AG20443 (cell line): ENCODE data around the gene AR.

Experiments used
- DNase-seq: peaks from one replicate; pipeline ENCODE4 v3.0.0; 2012; ENCODE audit warnings: low spot score, mixed read lengths

AR gene

DNA sequence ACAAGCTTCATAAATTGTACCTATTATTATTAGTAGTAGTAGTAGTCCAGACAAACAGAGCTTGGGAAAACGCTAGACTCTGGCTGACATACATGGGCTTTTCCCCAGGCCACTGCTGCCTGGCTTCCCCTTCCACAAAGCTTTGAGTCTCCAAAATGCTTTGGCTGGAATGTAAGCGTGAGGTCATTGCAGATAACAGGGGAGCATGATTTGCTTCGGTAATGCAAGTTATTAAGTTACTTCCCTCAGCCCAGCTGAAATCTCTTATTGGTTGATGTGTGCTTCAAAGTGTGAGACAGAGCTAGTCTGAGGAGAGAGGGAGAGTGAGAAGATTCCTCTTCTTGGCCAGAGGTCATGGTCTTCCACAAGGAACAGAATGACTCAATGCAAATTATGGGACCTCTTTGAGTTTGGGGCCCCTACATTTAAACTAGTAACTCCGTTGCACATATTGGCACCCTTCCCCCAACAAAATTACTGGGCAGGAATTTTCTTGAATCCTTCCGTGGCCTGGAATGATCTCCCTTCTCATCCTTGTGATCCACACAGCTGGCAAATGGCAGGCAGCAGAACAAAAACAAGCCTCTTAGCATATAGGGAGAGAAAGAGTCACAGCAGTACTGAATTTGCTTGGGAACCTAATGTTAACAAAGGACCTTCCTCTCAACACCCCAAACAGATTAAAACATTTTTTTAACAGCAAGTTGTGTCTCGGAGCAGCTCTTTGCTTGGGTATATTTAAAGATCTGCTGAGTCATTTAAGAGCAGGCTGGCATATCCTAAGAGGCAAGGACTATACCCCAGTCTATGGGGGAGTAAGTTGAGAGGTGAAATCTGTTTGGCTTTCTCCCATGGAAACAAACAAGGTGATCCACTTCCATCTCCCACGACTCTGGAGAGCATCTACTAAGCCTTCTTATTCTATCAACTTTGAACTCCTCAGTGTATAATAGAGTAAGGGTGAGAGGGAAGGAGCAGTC lies 19.9 kb downstream of the AR start:
- no peak for DNase-seq

DNA sequence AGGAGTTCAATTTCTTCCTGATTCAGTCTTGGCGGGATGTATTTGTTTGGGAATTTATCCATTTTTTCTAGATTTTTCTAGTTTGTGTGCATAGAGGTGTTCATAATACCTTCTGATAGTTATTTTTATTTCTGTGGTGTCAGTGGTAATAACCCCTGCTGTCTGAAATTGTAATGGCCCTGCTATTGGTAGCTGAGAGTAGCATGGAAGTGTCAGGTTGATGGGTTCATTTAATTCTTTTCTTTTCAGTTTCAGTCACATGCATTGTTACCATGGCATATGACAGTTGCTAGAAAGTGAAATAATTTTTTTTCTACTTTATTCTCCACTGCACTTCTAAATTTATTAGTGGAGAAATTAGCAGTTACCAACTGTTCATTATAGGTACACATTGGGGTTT lies 20.7 kb downstream of the AR start:
- no peak for DNase-seq

DNA sequence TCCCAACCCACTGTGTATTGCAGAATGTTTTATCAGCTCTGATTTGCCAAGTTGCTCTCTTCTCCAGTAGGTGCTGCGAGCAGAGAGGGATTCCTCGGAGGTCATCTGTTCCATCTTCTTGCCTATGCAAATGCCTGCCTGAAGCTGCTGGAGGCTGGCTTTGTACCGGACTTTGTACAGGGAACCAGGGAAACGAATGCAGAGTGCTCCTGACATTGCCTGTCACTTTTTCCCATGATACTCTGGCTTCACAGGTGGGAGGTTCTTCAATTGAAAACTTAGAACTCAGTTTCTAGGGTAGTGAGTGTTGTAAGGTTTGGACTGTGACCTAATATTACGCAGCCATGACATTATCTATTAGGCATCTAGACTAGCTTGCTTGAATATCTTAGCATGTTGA lies 24.9 kb downstream of the AR start:
- DNase-seq = no peak

DNA sequence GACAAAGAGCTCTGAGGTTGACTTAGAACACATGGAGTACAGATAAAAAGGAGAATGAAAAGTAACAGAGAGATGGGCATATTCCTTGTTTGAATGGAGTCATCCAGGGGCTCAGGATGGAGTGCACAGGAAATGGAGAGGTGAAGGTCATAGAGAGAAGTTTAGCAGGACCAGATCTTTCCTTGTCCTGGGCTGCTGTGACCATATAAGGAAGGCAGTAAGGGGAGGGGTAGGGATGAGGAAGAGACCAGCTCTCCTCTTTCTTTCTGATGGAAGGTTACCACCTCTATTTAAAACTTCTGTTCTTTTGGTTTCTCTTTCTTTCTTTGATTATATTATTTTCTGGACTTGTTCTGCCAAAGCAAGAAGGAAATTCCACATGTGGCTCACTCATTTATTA lies 27.0 kb downstream of the AR start:
- no peak for DNase-seq

DNA sequence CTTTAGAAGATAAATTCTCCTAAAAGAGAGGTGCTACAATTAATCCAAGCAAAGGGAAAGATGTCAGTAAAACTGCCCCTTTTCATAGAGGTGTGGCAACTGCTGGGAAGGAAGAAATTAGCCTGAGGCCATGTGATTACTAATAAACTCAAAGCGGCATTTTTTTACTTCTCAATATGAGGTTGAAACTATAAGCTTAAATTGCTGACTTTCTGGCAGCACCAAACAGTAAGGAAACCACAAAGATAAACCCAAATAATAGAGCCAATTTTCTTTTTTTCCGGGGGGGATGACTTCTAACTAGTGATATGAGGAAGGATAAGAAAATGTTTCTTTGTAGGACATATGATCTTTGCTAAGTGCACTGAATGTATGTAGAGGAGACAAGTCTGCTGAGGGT lies 30.9 kb downstream of the AR start:
- no peak for DNase-seq

DNA sequence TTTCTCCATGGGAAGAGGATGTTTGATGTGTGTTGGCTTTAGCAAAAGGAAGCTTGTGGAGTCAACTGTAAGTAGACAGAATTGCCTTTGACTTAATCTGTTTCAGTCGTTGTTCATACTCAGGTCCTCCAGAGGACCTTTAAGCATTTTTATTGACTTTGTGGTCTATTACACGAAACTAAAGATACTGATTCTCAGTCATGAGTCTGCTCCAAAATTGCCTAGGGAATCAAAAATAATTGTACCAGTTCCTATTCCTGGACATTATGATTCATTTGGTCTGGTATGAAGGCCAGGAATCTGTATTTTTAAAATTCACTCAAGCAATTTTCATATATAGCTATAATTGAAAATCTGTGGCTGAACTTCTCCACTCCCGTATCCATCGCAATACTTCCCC lies 38.6 kb downstream of the AR start:
- DNase-seq = no peak

DNA sequence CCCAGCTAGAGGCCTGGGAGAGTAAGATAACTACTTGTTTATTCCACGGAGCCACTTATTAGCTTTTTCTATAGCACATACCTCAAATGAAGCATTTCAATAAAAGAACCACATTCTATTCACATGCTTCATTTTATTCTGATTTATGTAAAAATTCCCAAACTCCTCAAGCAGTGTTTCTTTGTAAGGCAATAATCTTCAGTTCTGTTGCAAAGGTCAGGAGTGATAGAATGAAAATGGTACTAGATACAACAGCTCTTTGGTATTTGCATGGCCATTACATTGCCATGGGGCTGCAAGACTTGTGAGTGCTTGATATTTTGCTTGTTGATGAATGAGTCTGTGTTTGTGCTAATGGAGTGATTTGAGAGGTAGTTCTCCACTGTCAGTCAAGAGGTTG lies 39.4 kb downstream of the AR start:
- DNase-seq = no peak

DNA sequence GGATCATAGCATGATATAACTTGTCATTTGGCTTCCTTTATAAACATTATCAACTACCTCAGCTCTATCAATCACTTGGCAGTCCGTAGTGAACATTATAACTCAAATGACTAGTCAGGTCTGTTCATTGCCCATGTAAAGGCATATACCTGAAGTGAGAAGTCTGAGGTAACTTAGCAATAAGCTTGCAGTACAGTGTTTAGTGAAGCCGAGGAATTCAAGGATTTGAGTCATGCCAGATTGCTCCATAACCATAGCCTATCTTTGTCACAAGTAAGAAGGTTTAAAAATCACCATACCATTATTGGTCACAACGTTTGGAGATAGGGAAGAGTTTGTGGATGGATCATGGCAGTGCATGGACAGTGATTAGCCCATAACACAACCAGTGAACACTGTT lies 41.6 kb downstream of the AR start:
- DNase-seq = no peak

DNA sequence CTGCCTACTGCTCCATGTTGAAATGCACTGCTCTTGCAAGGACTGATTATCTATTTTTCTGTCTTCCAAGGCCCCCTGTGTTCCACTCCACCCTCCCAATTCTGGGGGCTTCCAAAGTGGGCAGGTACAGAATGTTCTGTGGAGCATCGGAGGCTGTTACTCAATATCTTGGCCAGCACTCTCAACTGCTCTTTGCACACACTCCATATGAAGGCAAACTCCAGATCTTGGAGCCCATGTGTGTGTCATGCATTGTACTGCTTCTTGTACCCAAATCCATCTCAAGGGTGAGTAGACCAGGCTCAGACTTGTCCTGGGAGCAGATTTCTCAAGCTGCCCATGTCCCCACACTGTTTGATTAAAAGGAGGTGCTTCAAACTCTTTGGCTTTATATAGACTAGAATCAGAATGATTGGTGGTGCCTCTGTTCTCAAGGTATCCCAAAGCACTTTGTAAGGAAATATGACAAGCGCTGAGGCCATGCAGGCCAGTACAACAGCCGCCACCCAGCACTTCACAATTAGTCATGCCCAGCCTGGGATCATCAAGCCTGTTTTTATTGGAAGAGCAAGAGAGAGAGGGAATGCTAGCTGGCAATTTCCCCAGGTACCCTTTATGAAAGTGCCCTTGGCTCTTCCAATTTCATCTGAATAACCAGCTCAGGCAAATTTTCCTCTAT lies 44.3 kb downstream of the AR start:
- peak; percentile 7 for DNase-seq

DNA sequence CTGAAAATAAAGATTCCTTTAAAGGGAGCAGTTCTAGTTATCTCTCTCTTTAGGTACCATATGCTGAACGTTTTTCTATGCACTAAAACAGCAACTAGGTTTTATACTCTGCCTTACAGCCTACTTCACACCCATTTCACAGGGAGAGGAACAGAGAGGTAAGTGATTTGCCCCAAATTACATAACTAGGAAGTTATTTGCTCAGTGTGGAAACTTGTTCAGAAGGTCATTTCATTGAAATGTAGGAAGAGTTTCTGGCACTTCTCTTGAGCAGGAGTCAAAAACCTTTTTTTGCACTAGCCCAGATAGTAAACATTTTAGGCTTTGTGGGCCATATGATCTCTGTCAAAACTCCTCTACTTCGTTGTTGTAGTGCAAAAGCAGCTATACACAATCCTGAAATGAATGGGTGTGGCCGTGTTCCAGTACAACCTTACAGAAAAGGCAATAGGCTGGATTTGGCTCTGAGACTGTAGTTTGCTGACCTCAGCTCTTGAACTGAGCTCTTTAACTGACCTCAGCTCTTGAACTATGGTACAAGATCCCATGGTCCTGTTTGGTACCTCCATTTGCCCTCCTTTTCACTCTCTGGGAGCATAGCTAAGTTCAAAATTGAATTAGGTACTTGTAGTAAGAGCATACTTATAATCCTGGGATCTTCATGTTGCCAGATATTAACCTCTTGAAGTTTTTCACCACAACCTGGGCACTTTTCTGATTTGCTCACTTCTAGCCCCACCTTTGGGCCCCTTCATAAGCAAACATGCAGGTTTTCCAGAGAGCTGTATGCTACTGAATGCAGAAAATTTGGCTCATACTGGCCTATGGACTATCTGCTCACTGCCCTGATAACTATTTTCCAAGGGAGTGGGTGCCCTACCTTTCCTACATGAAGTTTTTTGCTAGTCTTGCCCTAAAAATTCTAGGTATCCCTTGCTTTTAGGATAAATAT lies 53.3 kb downstream of the AR start:
- no peak for DNase-seq

DNA sequence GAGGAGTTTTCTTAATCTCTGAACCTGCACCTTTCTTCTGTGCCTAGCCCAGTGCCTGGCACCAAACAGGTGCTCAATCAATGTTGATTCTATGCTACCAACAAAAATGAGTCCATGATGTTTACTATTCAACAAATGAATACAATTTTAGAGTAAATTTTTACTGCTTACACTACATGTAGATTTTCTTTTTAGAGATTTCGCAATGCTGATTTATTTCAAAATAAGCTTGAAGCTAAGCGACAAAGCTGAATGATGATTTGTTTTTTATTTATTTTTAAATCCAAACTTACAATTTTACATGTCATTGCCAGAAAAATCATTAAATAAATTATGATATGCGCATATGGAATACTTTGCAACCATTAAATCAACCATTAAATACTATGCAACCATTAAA lies 55.7 kb downstream of the AR start:
- no peak for DNase-seq

DNA sequence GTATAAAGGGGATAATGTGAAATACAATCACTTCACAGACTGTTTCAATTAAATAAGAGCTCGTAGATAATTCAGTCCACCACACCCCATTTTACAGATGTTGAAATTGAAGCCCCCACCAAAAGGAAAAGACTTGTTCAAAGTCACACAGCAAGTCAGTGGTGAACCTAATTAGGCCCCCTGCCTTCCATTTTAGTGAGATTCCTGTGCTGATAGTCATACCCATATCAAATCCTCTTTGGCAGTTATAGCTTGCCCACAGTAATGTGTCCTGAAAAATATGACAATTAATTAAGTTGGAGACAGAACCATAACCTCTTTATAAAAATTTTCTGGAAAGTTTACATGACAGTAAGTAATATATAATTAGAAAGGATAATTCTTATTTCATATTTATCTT lies 58.0 kb downstream of the AR start:
- no peak for DNase-seq

DNA sequence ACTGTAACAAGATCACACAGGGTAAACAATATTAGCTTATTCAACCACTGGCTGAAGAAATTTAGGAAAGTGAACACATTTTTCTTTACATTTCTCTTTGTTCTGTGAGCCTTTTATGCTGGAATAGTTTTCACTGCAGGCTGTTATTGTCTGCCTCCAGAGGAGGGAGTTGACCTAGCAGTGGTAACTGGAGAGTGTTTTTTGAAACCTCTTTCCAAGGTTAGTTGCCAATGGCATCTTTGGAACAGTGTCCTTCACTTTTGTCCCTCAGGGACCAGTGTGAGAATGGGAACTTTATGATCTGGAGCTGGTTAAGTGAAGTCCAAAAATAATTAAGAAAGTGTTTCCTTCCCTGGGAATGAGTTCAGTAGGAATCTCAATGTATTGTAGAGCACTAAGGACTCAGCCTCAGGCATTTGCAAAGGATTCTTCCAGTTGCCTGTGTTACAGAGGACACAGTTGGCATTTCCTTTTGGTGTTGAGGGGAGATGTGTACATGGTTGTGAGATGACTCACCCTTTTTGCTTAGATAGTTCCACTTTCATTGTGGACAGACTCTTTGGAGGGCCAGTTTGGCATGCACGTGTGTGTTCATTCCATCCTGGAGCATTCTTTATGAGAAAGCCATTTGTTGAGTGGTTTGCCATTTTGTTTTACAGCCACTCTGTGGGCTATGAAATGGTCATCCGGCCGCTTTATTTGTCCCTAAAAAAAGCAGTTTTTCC lies 61.3 kb downstream of the AR start:
- peak; percentile 67 for DNase-seq

DNA sequence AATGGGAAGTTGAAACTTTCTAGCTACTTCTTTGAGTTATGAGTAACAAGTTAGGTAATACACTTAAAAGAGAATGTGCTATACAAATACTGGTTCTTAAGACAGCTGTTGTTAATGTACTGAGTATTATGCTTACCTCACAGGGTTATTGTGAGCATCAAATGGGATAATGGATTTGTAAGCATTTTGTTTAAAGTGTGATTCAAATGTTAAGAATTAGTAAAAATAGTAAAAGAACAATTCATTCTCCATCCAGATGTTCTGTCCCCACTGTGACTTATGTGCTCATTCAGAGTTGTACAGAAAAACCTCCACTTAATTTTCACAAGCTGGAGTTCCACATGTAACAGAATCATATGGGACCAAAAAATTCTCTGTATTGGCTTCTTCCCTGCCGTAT lies 63.6 kb downstream of the AR start:
- no peak for DNase-seq

DNA sequence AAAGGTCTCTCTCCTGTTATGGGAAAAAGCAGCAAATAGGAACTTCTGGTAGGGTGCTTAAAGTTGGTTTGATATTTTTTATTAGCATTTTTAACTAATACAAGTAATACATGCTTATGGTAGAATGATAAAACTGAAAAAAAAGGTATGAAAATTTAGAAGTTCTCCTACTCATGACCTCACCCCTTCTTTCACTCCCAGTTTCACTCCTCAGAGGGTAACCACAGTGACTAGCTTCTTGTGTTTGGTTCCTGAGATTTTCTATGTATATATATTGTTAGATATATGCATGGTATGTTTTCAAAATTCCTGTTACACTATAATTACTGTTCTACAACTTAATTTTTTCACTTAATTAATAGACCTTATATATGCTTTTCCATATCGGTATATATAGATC lies 66.5 kb downstream of the AR start:
- DNase-seq = no peak

DNA sequence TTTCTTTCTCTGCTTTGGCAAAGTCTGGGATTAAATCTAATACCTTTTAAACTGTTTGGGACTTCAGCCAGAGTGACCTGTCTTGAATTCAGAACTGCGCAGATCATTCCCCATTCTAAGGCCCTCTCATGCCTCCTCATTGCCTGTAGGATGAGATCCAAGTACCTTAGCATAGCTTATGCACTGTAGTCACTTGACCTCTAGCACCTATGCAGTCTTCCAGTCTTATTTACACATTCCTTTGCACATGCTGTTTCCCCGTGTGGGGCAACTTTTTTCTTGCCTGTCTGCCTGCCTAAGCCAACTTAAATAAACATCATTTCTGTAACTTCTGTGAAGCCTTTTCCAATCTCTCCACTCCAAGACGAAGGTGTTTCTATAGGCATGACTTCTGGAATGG lies 68.4 kb downstream of the AR start:
- no peak for DNase-seq

DNA sequence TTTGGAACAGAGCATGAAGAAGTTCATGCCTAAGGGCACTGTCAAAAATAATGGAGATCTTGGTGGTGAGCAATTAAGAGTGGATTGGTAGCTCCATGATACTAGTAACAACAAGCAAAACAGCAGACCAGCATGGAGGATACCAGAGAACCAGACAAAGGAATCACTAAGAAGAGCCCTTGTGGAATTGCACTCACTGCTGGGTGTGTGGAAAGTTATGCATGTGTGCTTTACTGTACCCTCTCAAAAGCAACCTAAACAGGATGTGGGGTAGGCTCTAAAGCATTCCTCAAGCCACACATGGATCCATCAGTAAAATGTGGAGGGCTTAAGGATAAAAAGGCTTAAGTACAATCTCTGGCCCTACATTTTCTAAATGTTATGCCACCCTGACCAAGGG lies 69.5 kb downstream of the AR start:
- no peak for DNase-seq

DNA sequence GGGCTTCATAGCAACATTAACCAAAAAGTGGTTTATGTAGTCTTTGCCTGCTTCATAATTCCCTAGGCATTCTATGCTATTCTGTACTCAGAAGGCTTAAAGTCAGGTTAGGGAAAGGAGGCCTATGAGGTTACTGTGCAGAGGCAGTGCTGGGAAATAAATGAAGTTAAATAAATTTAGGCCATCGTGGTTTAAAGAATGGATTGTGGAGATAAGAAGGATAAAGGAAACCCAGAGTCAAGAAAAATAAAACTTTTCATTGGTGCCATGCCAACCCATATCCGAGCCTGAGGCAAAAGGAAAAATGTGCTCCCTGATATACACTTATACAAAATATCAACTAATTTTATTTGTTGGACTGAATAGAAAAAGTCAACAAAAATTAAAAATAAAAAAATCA lies 70.2 kb downstream of the AR start:
- DNase-seq = no peak

DNA sequence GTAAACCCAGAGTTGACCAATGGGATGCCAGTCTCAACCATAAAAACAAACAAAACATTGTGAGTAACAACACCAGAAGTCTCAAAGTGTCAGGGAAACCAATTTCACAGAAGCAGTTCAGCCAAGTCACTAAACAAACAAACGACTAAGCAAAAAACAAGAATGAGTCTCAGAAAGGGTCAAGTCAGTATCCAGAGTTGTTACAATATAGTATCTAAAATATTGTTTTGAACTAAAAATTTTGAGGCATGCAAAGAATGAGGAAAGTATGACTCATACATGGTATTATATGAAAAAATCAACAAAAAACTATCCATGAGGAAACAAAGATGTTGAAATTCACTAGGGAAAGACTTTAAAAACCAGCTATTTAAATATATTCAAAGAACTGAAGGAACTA lies 70.6 kb downstream of the AR start:
- peak; percentile 5 for DNase-seq

DNA sequence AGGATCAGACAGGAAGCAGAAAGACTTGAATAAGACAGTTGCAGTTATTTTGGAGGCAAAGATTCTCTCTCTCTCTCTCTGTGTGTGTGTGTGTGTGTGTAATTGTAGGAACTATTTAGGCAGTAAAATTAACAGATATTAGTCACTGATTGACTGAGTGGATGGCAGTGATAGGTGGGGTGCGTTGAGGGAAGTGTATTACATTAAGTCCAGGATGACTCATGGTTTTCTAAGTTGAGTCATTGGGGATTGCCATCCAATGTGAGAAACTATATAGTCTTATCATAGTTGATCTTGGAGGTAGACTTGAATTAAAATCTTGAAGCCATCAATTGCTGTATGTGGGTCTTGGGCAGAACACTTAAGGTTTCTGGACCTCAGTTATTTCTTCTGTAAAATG lies 75.4 kb downstream of the AR start:
- DNase-seq = peak; percentile 6

DNA sequence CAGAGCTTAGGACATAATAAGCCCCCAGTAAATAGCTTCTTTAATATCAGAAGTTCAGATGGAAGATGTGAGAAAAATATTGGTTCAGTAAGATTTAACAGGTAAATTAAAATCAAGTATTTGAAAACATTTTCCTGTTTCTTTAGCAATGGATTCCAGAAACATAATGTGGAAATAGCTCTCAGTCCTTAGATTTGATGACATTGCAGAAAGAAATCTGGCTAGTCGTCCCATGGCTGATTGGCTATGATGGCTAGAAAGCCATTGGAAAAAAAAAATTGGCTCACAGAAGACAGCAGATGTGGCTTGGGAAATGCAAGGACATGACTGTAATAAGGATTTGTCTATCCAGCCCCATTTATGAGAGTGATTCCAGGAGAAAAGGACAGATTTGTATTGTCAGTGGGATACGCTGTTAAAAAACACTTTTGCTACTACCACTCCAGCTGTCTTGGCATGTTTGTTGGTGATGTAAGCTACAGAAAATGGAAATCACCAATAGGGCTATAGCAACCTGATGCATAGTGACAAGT lies 78.3 kb downstream of the AR start:
- no peak for DNase-seq

DNA sequence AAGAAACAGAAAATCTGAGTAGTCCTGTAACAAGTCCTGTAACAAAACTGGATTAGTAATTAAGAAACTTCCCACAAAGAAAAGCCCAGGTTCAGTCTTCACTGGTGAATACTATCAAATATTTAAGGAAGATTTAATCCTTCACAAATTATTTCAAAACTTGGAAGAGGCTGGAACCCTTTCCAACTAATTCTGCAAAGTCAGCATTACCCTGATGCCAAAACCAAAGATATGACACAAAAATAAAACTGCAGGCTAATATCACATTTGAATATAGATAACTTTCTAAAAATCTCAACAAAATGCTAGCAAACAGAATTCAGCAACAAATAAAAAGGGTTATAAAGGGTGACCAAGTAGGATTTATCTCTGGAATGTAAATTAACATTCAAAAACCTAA lies 80.5 kb downstream of the AR start:
- DNase-seq = no peak
